Parathyroid adenoma (tissue), 2 donors: ENCODE results near the gene ENDOV.

Experiments
- H2AFZ ChIP-seq: fragments of 300-600 bp; sonication (generic); one replicate; pipeline ENCODE4 v1.7.0; 2017; ENCODE audit warnings: antibody characterized with exemption, mild to moderate bottlenecking
- H3K27ac ChIP-seq: fragments of 300-600 bp; sonication (generic); one replicate; pipeline ENCODE4 v1.7.0; 2017
- H3K27me3 ChIP-seq: fragments of 300-600 bp; sonication (generic); one replicate; pipeline ENCODE4 v1.7.0; 2017; ENCODE audit warnings: low read length; ENCODE audit not compliant: control insufficient read depth, insufficient read depth
- H3K36me3 ChIP-seq: fragments of 300-600 bp; sonication (generic); one replicate; pipeline ENCODE4 v1.7.0; 2017; ENCODE audit warnings: low read length; ENCODE audit not compliant: control insufficient read depth, insufficient read depth
- H3K4me1 ChIP-seq: fragments of 300-600 bp; sonication (generic); one replicate; pipeline ENCODE4 v1.7.0; 2017; ENCODE audit warnings: control low read depth
- H3K4me2 ChIP-seq: fragments of 300-600 bp; sonication (generic); one replicate; pipeline ENCODE4 v1.7.0; 2017; ENCODE audit warnings: low read length
- H3K4me3 ChIP-seq: fragments of 300-600 bp; sonication (generic); one replicate; pipeline ENCODE4 v1.7.0; 2017; ENCODE audit warnings: low read depth, low read length
- H3K79me2 ChIP-seq: fragments of 300-600 bp; sonication (generic); one replicate; pipeline ENCODE4 v1.7.0; 2017; ENCODE audit warnings: control low read depth
- H3K9ac ChIP-seq: fragments of 300-600 bp; sonication (generic); one replicate; pipeline ENCODE4 v1.7.0; 2017; ENCODE audit warnings: mild to moderate bottlenecking
- H3K9me3 ChIP-seq: fragments of 300-600 bp; sonication (generic); one replicate; pipeline ENCODE4 v1.7.0; 2017; ENCODE audit warnings: low read length; ENCODE audit not compliant: control insufficient read depth
- CTCF ChIP-seq: fragments of 300-600 bp; sonication (generic); IDR thresholded peaks from one replicate; pipeline ENCODE4 v1.7.0; 2017; ENCODE audit warnings: antibody characterized with exemption, mild to moderate bottlenecking
- donor health status: primary hyperparathyroidism.

The ENDOV gene

GRCh38 chr17:80459234-80459633 is 44.3 kb downstream of the ENDOV start:
- H3K4me3 ChIP-seq, result no peak overlapping the region
- no peaks in the 10 kb centered on the region for H3K79me2 ChIP-seq
- H3K36me3 ChIP-seq, result no peaks in the 10 kb centered on the region
- peaks cover 3% of the 10 kb centered on the region for H3K4me1 ChIP-seq
- no peak overlapping the region for H3K27ac ChIP-seq
- no peaks in the 10 kb centered on the region for H3K27me3 ChIP-seq
- TF ChIP-seq CTCF, result no peak
- H2AFZ ChIP-seq, result no peak overlapping the region
- H3K4me2 ChIP-seq, result no peak overlapping the region
- no peak overlapping the region for H3K9ac ChIP-seq
- H3K9me3 ChIP-seq, result no peaks in the 10 kb centered on the region

- Histone ChIP-seq H3K9me3 (no peaks in the 10 kb centered on the region), H3K79me2 (no peaks in the 10 kb centered on the region), H2AFZ (no peak overlapping the region), H3K4me3 (no peak overlapping the region), H3K27ac (no peak overlapping the region), H3K27me3 (no peaks in the 10 kb centered on the region), H3K9ac (no peak overlapping the region), H3K36me3 (no peaks in the 10 kb centered on the region), H3K4me1 (peaks cover 3% of the 10 kb centered on the region), H3K4me2 (no peak overlapping the region)
- TF ChIP-seq CTCF, result no peak
Measured at GRCh38 chr17:80460429-80460834, 45.5 kb downstream of the ENDOV start.

- Histone ChIP-seq H3K4me1 (no peaks in the 10 kb centered on the region), H3K27me3 (no peaks in the 10 kb centered on the region)
- no peak for TF ChIP-seq CTCF
Measured at GRCh38 chr17:80461528-80462160, 46.7 kb downstream of the ENDOV start.

GRCh38 chr17:80463784-80464400 is 48.9 kb downstream of the ENDOV start:
- H3K36me3 ChIP-seq, result no peaks in the 10 kb centered on the region
- no peaks in the 10 kb centered on the region for H3K27me3 ChIP-seq
- H2AFZ ChIP-seq, result no peak overlapping the region
- H3K9ac ChIP-seq, result no peak overlapping the region
- H3K9me3 ChIP-seq, result no peaks in the 10 kb centered on the region
- TF ChIP-seq CTCF, result no peak
- no peak overlapping the region for H3K27ac ChIP-seq
- no peak overlapping the region for H3K4me2 ChIP-seq
- H3K4me1 ChIP-seq, result no peaks in the 10 kb centered on the region
- no peak overlapping the region for H3K4me3 ChIP-seq
- no peaks in the 10 kb centered on the region for H3K79me2 ChIP-seq

More at GRCh38 chr17:80461528-80462160, 46.7 kb downstream of the ENDOV start:
- Histone ChIP-seq H3K27ac (no peak overlapping the region), H3K9ac (no peak overlapping the region), H3K36me3 (no peaks in the 10 kb centered on the region), H3K4me3 (no peak overlapping the region), H3K4me2 (no peak overlapping the region), H2AFZ (no peak overlapping the region), H3K79me2 (no peaks in the 10 kb centered on the region), H3K9me3 (no peaks in the 10 kb centered on the region)

GRCh38 chr17:80464486-80464885 is 49.5 kb downstream of the ENDOV start:
- no peaks in the 10 kb centered on the region for H3K36me3 ChIP-seq
- H3K9me3 ChIP-seq, result no peaks in the 10 kb centered on the region
- H3K4me3 ChIP-seq, result no peak overlapping the region
- H3K79me2 ChIP-seq, result no peaks in the 10 kb centered on the region
- peaks cover 2% of the 10 kb centered on the region for H3K27me3 ChIP-seq
- H3K9ac ChIP-seq, result no peak overlapping the region
- no peak overlapping the region for H3K4me2 ChIP-seq
- no peak overlapping the region for H2AFZ ChIP-seq
- no peak for TF ChIP-seq CTCF
- no peaks in the 10 kb centered on the region for H3K4me1 ChIP-seq
- no peak overlapping the region for H3K27ac ChIP-seq
